ENCODE data around the gene RHBDL1.
A peak's percentile ranks its signal among the peaks of the same experiment; 100 is the strongest.

RHBDL1 gene

GRCh38 chr16:636206-637080, 39.0 kb upstream of the RHBDL1 start, which contains the start of gene METTL26:
METTL26 (minus strand) TSS chr16:636305; CDS start chr16:636290, 15 bp downstream.
- peak; percentile 80 to 87 for DNase-seq (ENCODE audit: low read depth in 2 of 2)

GRCh38 chr16:637081-638018, 38.1 kb upstream of the RHBDL1 start:
- DNase-seq (ENCODE audit: low read depth in 2 of 2) = peak; percentile 75 to 77

- DNase-seq (ENCODE audit: low read depth in 2 of 2) = no peak
These were observed 37.4 kb upstream of the RHBDL1 start for GRCh38 chr16:638034-638543.

GRCh38 chr16:638836-639235, 36.6 kb upstream of the RHBDL1 start:
- no peak for DNase-seq (ENCODE audit: low read depth in 2 of 2)

GRCh38 chr16:640614-641013, 34.9 kb upstream of the RHBDL1 start:
- no peak for DNase-seq (ENCODE audit: low read depth in 2 of 2)

- peak in 1 of 2 donors; percentile 31 for DNase-seq (ENCODE audit: low read depth in 2 of 2)
These were observed 33.9 kb upstream of the RHBDL1 start, which contains the start of gene MCRIP2 for GRCh38 chr16:641326-642188. MCRIP2 (plus strand) TSS chr16:641828; CDS start chr16:641992, 164 bp downstream.

GRCh38 chr16:642189-643049, 33.1 kb upstream of the RHBDL1 start:
- DNase-seq (ENCODE audit: low read depth in 2 of 2) = no peak

GRCh38 chr16:643050-643368, 32.5 kb upstream of the RHBDL1 start:
- no peak for DNase-seq (ENCODE audit: low read depth in 2 of 2)

GRCh38 chr16:644556-644955, 30.9 kb upstream of the RHBDL1 start:
- no peak for DNase-seq (ENCODE audit: low read depth in 2 of 2)

- DNase-seq (ENCODE audit: low read depth in 2 of 2) = no peak
These were observed 29.4 kb upstream of the RHBDL1 start for GRCh38 chr16:645852-646678.

- DNase-seq (ENCODE audit: low read depth in 2 of 2) = no peak
These were observed 28.7 kb upstream of the RHBDL1 start for GRCh38 chr16:646679-647172.

- no peak for DNase-seq (ENCODE audit: low read depth in 2 of 2)
These were observed 28.1 kb upstream of the RHBDL1 start for GRCh38 chr16:647173-647902.

GRCh38 chr16:648071-648780, 27.2 kb upstream of the RHBDL1 start:
- DNase-seq (ENCODE audit: low read depth in 2 of 2) = no peak

- peak; percentile 82 to 85 for DNase-seq (ENCODE audit: low read depth in 2 of 2)
These were observed 26.5 kb upstream of the RHBDL1 start, which contains the start of gene WDR90 for GRCh38 chr16:648781-649589. WDR90 (plus strand) TSS chr16:649365; CDS start chr16:649417, 52 bp downstream.

- no peak for DNase-seq (ENCODE audit: low read depth in 2 of 2)
These were observed 25.8 kb upstream of the RHBDL1 start for GRCh38 chr16:649631-650030.

- DNase-seq (ENCODE audit: low read depth in 2 of 2) = no peak
These were observed 23.6 kb upstream of the RHBDL1 start for GRCh38 chr16:651844-652243.

Measured in stimulated activated CD8-positive, alpha-beta memory T cell treated with anti-CD3 and anti-CD28 coated beads, Interleukin-7, amount 100 ng/mL, for 1 hour (primary cell).